ENCODE results near the gene HNRNPM.

DNA sequence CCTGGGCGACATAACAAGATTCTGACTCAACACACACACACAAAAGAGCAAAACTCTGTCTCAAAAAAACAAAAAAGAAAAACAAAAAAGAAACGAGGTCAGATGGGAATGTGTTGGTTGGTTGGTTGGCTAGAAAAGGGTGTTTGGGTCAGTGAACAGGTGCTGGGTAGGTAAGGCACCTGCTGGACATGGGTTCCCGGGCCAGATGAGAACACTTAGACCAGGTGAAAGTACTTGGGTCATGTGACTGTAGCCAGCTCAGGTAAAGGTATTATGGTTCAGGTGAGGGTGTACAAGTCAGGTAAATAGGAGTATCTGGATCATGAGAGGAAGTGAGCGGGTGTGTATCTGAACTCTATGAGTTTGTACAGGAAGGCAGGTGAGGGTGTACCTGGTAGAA is 83.7 kb downstream of the HNRNPM start:
- TF ChIP-seq, protein P1, sequence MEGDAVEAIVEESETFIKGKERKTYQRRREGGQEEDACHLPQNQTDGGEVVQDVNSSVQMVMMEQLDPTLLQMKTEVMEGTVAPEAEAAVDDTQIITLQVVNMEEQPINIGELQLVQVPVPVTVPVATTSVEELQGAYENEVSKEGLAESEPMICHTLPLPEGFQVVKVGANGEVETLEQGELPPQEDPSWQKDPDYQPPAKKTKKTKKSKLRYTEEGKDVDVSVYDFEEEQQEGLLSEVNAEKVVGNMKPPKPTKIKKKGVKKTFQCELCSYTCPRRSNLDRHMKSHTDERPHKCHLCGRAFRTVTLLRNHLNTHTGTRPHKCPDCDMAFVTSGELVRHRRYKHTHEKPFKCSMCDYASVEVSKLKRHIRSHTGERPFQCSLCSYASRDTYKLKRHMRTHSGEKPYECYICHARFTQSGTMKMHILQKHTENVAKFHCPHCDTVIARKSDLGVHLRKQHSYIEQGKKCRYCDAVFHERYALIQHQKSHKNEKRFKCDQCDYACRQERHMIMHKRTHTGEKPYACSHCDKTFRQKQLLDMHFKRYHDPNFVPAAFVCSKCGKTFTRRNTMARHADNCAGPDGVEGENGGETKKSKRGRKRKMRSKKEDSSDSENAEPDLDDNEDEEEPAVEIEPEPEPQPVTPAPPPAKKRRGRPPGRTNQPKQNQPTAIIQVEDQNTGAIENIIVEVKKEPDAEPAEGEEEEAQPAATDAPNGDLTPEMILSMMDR (IDR thresholded peaks at IDR 0.05): no peak
- TF ChIP-seq EZH2 (IDR thresholded peaks at IDR 0.05; ENCODE audit: borderline replicate concordance, insufficient read depth, low read depth, low read length, poor library complexity, severe bottlenecking): no peak

Data from B cell (primary cell).